Calu3 (cell line): ENCODE data around the gene LSM10. TPM values are rescaled to one million over a fixed set of nuclear protein-coding genes. Genes with fewer than 3 reads are reported as not detected.

Experiments used
- BruUV-seq: library from RNA; stranded (reverse); fragments of 400-500 nt; replicated peaks from 2 replicates; lab custom pipeline; 2021; lab: Mats Ljungman, UMichigan
- CTCF ChIA-PET: fragments of 300-600 bp; sonication (Branson Sonifier 250); formaldehyde crosslinking; loops from one replicate; lab custom pipeline; 2022; ENCODE audit warnings: antibody characterized with exemption; lab: Charles Lee
- DNase-seq: peaks from one replicate; pipeline ENCODE4 v3.0.0; 2022
- H3K27ac Mint-ChIP-seq: one replicate; pipeline ENCODE4 v1.8.0; 2022; ENCODE audit warnings: mixed read lengths; ENCODE audit not compliant: unreplicated experiment
- H3K27me3 Mint-ChIP-seq: one replicate; pipeline ENCODE4 v1.8.0; 2022; ENCODE audit warnings: mixed read lengths; ENCODE audit not compliant: unreplicated experiment
- H3K36me3 Mint-ChIP-seq: one replicate; pipeline ENCODE4 v1.8.0; 2022; ENCODE audit warnings: mild to moderate bottlenecking, moderate library complexity, mixed read lengths; ENCODE audit not compliant: insufficient read depth, unreplicated experiment
- H3K4me1 Mint-ChIP-seq: one replicate; pipeline ENCODE4 v1.8.0; 2022; ENCODE audit warnings: mild to moderate bottlenecking, low read depth, mixed read lengths; ENCODE audit not compliant: unreplicated experiment
- H3K4me3 Mint-ChIP-seq: one replicate; pipeline ENCODE4 v1.8.0; 2022; ENCODE audit warnings: mild to moderate bottlenecking, low read depth, moderate library complexity, mixed read lengths; ENCODE audit not compliant: unreplicated experiment
- H3K9me3 Mint-ChIP-seq: one replicate; pipeline ENCODE4 v1.8.0; 2022; ENCODE audit warnings: low read depth, mixed read lengths; ENCODE audit not compliant: unreplicated experiment
- CTCF ChIP-seq: fragments of 200-600 bp; IDR thresholded peaks from one replicate; pipeline ENCODE4 v1.8.0; 2022; ENCODE audit warnings: antibody characterized with exemption; ENCODE audit not compliant: unreplicated experiment
- intact Hi-C: fragments of 100-400 bp; cut with micrococcal nuclease; formaldehyde crosslinking; loops from one replicate; pipeline ENCODE4 v1.10.0; 2022; ENCODE audit not compliant: unreplicated experiment
- total RNA-seq: library from RNA; stranded (reverse); gene quantifications from 2 replicates; pipeline ENCODE4 v1.2.3, GENCODE V29; 2022

Gene LSM10
- total RNA-seq, 1 experiment from 2014 or later, result 35.2 TPM

- no peak overlapping the region for H3K27ac Mint-ChIP-seq
- DNase-seq, result no peak
- BruUV-seq, result no TSS peak
- TF ChIP-seq CTCF, result no peak
- H3K4me1 Mint-ChIP-seq, result peaks cover 19% of the 10 kb centered on the region
- no peaks in the 10 kb centered on the region for H3K27me3 Mint-ChIP-seq
- CTCF ChIA-PET, result interaction anchor here (3.1 kb wide), 1 partner anchor 24 kb away, joined by 29 read pairs; no protein-coding TSS in a partner anchor
- peaks cover 48% of the 10 kb centered on the region for H3K36me3 Mint-ChIP-seq
- H3K9me3 Mint-ChIP-seq, result no peaks in the 10 kb centered on the region
- no peak overlapping the region for H3K4me3 Mint-ChIP-seq
- intact Hi-C loops, result no loop called here
Measured at GRCh38 chr1:36367066-36367465, 30.6 kb downstream of the LSM10 start.

- peaks cover 19% of the 10 kb centered on the region for H3K4me1 Mint-ChIP-seq
- no peak for TF ChIP-seq CTCF
- H3K9me3 Mint-ChIP-seq, result no peaks in the 10 kb centered on the region
- CTCF ChIA-PET, result no interaction called here
- H3K36me3 Mint-ChIP-seq, result peaks cover 50% of the 10 kb centered on the region
- DNase-seq, result no peak
- no peaks in the 10 kb centered on the region for H3K27me3 Mint-ChIP-seq
- BruUV-seq, result no TSS peak
- H3K27ac Mint-ChIP-seq, result no peak overlapping the region
- no peak overlapping the region for H3K4me3 Mint-ChIP-seq
- intact Hi-C loops, result no loop called here
Measured at GRCh38 chr1:36366091-36366661, 31.5 kb downstream of the LSM10 start.

GRCh38 chr1:36365381-36365780 lies 32.3 kb downstream of the LSM10 start:
- DNase-seq, result no peak
- peaks cover 17% of the 10 kb centered on the region for H3K4me1 Mint-ChIP-seq
- peaks cover 50% of the 10 kb centered on the region for H3K36me3 Mint-ChIP-seq
- no peak overlapping the region for H3K27ac Mint-ChIP-seq
- H3K27me3 Mint-ChIP-seq, result no peaks in the 10 kb centered on the region
- intact Hi-C loops, result no loop called here
- no peaks in the 10 kb centered on the region for H3K9me3 Mint-ChIP-seq
- CTCF ChIA-PET, result no interaction called here
- no peak for TF ChIP-seq CTCF
- no peak overlapping the region for H3K4me3 Mint-ChIP-seq
- no TSS peak for BruUV-seq

GRCh38 chr1:36359911-36360550 lies 37.7 kb downstream of the LSM10 start:
- no peak overlapping the region for H3K27ac Mint-ChIP-seq
- no peak overlapping the region for H3K4me3 Mint-ChIP-seq
- CTCF ChIA-PET, result interaction anchor here (1.1 kb wide), 1 partner anchor 17 kb away, joined by 5 read pairs; no protein-coding TSS in a partner anchor
- peaks cover 15% of the 10 kb centered on the region for H3K4me1 Mint-ChIP-seq
- no peaks in the 10 kb centered on the region for H3K27me3 Mint-ChIP-seq
- no peak for TF ChIP-seq CTCF
- H3K36me3 Mint-ChIP-seq, result peaks cover 52% of the 10 kb centered on the region
- intact Hi-C loops, result no loop called here
- DNase-seq, result peak; percentile 30
- BruUV-seq, result no TSS peak
- no peaks in the 10 kb centered on the region for H3K9me3 Mint-ChIP-seq
